SU-DHL-6 (cell line): ENCODE data around the gene VWA5B1.

Experiments used
- H2AFZ ChIP-seq: fragments of 200-600 bp; sonication (generic); 2 replicates; pipeline ENCODE4 v1.6.1; 2014; ENCODE audit warnings: low read depth, mild to moderate bottlenecking, moderate library complexity, mixed read lengths, antibody characterized with exemption, low read length; ENCODE audit not compliant: severe bottlenecking
- H3F3A ChIP-seq: fragments of 200-600 bp; shearing (Covaris generic); 2 replicates; pipeline ENCODE4 v1.6.0; 2016; ENCODE audit warnings: antibody characterized with exemption, mild to moderate bottlenecking; ENCODE audit not compliant: insufficient read depth
- H3K27ac ChIP-seq: fragments of 200-600 bp; sonication (generic); 2 replicates; pipeline ENCODE4 v1.5.1; 2016; ENCODE audit warnings: low read depth, mild to moderate bottlenecking, low read length, moderate library complexity, mixed read lengths
- H3K27me3 ChIP-seq: fragments of 200-600 bp; sonication (generic), shearing (Covaris generic); 2 replicates; pipeline ENCODE4 v1.6.0; 2014; ENCODE audit warnings: mild to moderate bottlenecking, low read length
- H3K36me3 ChIP-seq: fragments of 200-600 bp; sonication (generic); 2 replicates; pipeline ENCODE4 v1.6.1; 2014; ENCODE audit warnings: mild to moderate bottlenecking, low read length, mixed read lengths
- H3K4me2 ChIP-seq: fragments of 300-600, 200-600 bp; shearing (Covaris generic), sonication (generic); 2 replicates; pipeline ENCODE4 v1.6.0; 2014; ENCODE audit warnings: low read length, low read depth, mild to moderate bottlenecking; ENCODE audit not compliant: poor library complexity, severe bottlenecking
- H3K4me3 ChIP-seq: fragments of 200-600 bp; sonication (generic); 2 replicates; pipeline ENCODE4 v1.5.1; 2014; ENCODE audit warnings: antibody characterized with exemption, low read length, mild to moderate bottlenecking, mixed read lengths; ENCODE audit not compliant: insufficient read depth, poor library complexity, severe bottlenecking
- H3K79me2 ChIP-seq: fragments of 200-600 bp; sonication (generic); 2 replicates; pipeline ENCODE4 v1.6.1; 2014; ENCODE audit warnings: mild to moderate bottlenecking, low read length, moderate library complexity; ENCODE audit not compliant: insufficient read depth
- H3K9ac ChIP-seq: fragments of 200-600 bp; sonication (generic); 2 replicates; pipeline ENCODE4 v1.7.0; 2014; ENCODE audit warnings: mild to moderate bottlenecking, low read length
- H3K9me2 ChIP-seq: fragments of 200-600 bp; sonication (generic); replicated peaks from 2 replicates; pipeline ENCODE4 v1.6.1; 2014; ENCODE audit warnings: low read length; ENCODE audit not compliant: insufficient read depth
- H3K9me3 ChIP-seq: fragments of 200-600 bp; sonication (generic); 2 replicates; pipeline ENCODE4 v1.6.1; 2014; ENCODE audit warnings: low read length, mixed read lengths; ENCODE audit not compliant: insufficient read depth
- H4K20me1 ChIP-seq: fragments of 200-600 bp; sonication (generic); 2 replicates; pipeline ENCODE4 v1.6.1; 2014; ENCODE audit warnings: low read depth, mild to moderate bottlenecking, antibody characterized with exemption, low read length, moderate library complexity, mixed read lengths
- CTCF ChIP-seq: fragments of 200-600 bp; sonication (generic); IDR thresholded peaks from one replicate; pipeline ENCODE4 v1.5.1; 2017; ENCODE audit warnings: antibody characterized with exemption, mild to moderate bottlenecking, low read length, moderate library complexity; ENCODE audit not compliant: insufficient read depth, poor library complexity, severe bottlenecking
- EZH2phosphoT487 ChIP-seq: fragments of 200-600 bp; sonication (generic), shearing (Covaris generic); conservative IDR thresholded peaks from 2 replicates; pipeline ENCODE4 v1.6.1; 2018; ENCODE audit warnings: mild to moderate bottlenecking, antibody characterized with exemption, low read length, moderate library complexity, mixed read lengths

VWA5B1 gene

GRCh38 chr1:20343938-20344302 lies 53.2 kb downstream of the VWA5B1 start:
- Histone ChIP-seq H3K27ac (no peak overlapping the region), H3K4me3 (no peak overlapping the region), H3K9me3 (no peaks in the 10 kb centered on the region), H4K20me1 (no peaks in the 10 kb centered on the region), H3K4me2 (no peak overlapping the region), H3F3A (no peaks in the 10 kb centered on the region), H3K9me2 (no peaks in the 10 kb centered on the region), H3K27me3 (no peaks in the 10 kb centered on the region), H3K36me3 (no peaks in the 10 kb centered on the region), H2AFZ (no peak overlapping the region), H3K9ac (no peak overlapping the region), H3K79me2 (no peaks in the 10 kb centered on the region)
- no peak for TF ChIP-seq CTCF
- TF ChIP-seq EZH2phosphoT487, result no peak

GRCh38 chr1:20344738-20345137 lies 54.1 kb downstream of the VWA5B1 start:
- H3K4me3 ChIP-seq, result no peak overlapping the region
- no peaks in the 10 kb centered on the region for H4K20me1 ChIP-seq
- H3K36me3 ChIP-seq, result no peaks in the 10 kb centered on the region
- H3K27ac ChIP-seq, result no peak overlapping the region
- H3K9me2 ChIP-seq, result no peaks in the 10 kb centered on the region
- no peaks in the 10 kb centered on the region for H3K27me3 ChIP-seq
- no peak overlapping the region for H3K9ac ChIP-seq
- no peaks in the 10 kb centered on the region for H3K9me3 ChIP-seq
- H3K4me2 ChIP-seq, result no peak overlapping the region
- H2AFZ ChIP-seq, result no peak overlapping the region
- TF ChIP-seq EZH2phosphoT487 (no peak), CTCF (no peak)
- H3F3A ChIP-seq, result no peaks in the 10 kb centered on the region
- H3K79me2 ChIP-seq, result no peaks in the 10 kb centered on the region

GRCh38 chr1:20345419-20345818 lies 54.7 kb downstream of the VWA5B1 start:
- H3K4me2 ChIP-seq, result no peak overlapping the region
- no peaks in the 10 kb centered on the region for H3K79me2 ChIP-seq
- H3K9me2 ChIP-seq, result no peaks in the 10 kb centered on the region
- H3F3A ChIP-seq, result no peaks in the 10 kb centered on the region
- TF ChIP-seq CTCF (no peak), EZH2phosphoT487 (no peak)
- no peak overlapping the region for H2AFZ ChIP-seq
- H3K9ac ChIP-seq, result no peak overlapping the region
- no peaks in the 10 kb centered on the region for H3K36me3 ChIP-seq
- no peaks in the 10 kb centered on the region for H3K9me3 ChIP-seq
- no peak overlapping the region for H3K4me3 ChIP-seq
- no peaks in the 10 kb centered on the region for H3K27me3 ChIP-seq
- H3K27ac ChIP-seq, result no peak overlapping the region
- H4K20me1 ChIP-seq, result no peaks in the 10 kb centered on the region

GRCh38 chr1:20346433-20346832 lies 55.8 kb downstream of the VWA5B1 start:
- Histone ChIP-seq H3K9me3 (no peaks in the 10 kb centered on the region), H4K20me1 (no peaks in the 10 kb centered on the region), H3K27ac (no peak overlapping the region), H3K9ac (no peak overlapping the region), H2AFZ (no peak overlapping the region), H3K79me2 (no peaks in the 10 kb centered on the region), H3F3A (no peaks in the 10 kb centered on the region), H3K4me2 (no peak overlapping the region), H3K36me3 (no peaks in the 10 kb centered on the region), H3K27me3 (no peaks in the 10 kb centered on the region), H3K4me3 (no peak overlapping the region), H3K9me2 (no peaks in the 10 kb centered on the region)
- TF ChIP-seq CTCF, result no peak
